Lung (tissue), 12 donors: ENCODE data around the gene SAMD5. TPM values are rescaled to one million over a fixed set of nuclear protein-coding genes. Genes with fewer than 3 reads are reported as not detected.

Source experiments
- ATAC-seq: fragments of 200-7000 bp; cut with Tn5 transposase; one replicate; pipeline ENCODE4 v1.9.1; 2020; ENCODE audit warnings: moderate number of reproducible peaks; ENCODE audit not compliant: insufficient read depth, low FRiP score
- DNase-seq, 3 donors: peaks; one replicate each; pipeline ENCODE4 v3.0.0-alpha.2; 2013 to 2017
- H3K27ac ChIP-seq, 2 donors: one replicate each; pipeline ENCODE4 v1.5.1; 2013; ENCODE audit warnings: mild to moderate bottlenecking in 2 of 2, moderate library complexity in 2 of 2, control low read depth in 1 of 2, inconsistent platforms in 1 of 2, low read depth in 1 of 2, low read length in 1 of 2
- H3K27me3 ChIP-seq, 3 donors: one replicate each; pipeline ENCODE4 v1.5.1; 2013; ENCODE audit warnings: low read length in 2 of 3; ENCODE audit not compliant: control insufficient read depth in 3 of 3, insufficient read depth in 3 of 3
- H3K36me3 ChIP-seq, 4 donors: one replicate each; pipeline ENCODE4 v1.5.1; 2013; ENCODE audit warnings: low read length in 4 of 4, mild to moderate bottlenecking in 1 of 4, moderate library complexity in 1 of 4; ENCODE audit not compliant: control insufficient read depth in 4 of 4, insufficient read depth in 4 of 4
- H3K4me1 ChIP-seq, 5 donors: one replicate each; pipeline ENCODE4 v1.5.1; 2013; ENCODE audit warnings: low read length in 5 of 5, mild to moderate bottlenecking in 2 of 5, moderate library complexity in 1 of 5; ENCODE audit not compliant: control insufficient read depth in 5 of 5, insufficient read depth in 5 of 5
- H3K4me3 ChIP-seq: one replicate; pipeline ENCODE4 v1.5.1; 2013; ENCODE audit warnings: mild to moderate bottlenecking, control low read depth, moderate library complexity
- H3K9ac ChIP-seq, 2 donors: one replicate each; pipeline ENCODE4 v1.5.1; 2013; ENCODE audit warnings: low read length in 2 of 2, control low read depth in 1 of 2; ENCODE audit not compliant: insufficient read depth in 1 of 2
- H3K9me3 ChIP-seq, 4 donors: one replicate each; pipeline ENCODE4 v1.5.1; 2013; ENCODE audit warnings: low read length in 3 of 4, mild to moderate bottlenecking in 1 of 4, moderate library complexity in 1 of 4; ENCODE audit not compliant: control insufficient read depth in 4 of 4, insufficient read depth in 3 of 4
- CTCF ChIP-seq: IDR thresholded peaks from 2 replicates; pipeline ENCODE4 v1.5.1; 2012; ENCODE audit warnings: mild to moderate bottlenecking; ENCODE audit errors: control extremely low read depth, extremely low read depth
- WGBS, 2 donors: extraction: QIAGEN DNeasy Blood & Tissue Kit; methylation state at CpG; one replicate each; pipeline ENCODE4 v1.1.7; 2013; 5-methylcytosine and 5-hydroxymethylcytosine counted together
- polyA plus RNA-seq, 2 donors: library from polyadenylated mRNA; stranded (reverse); fragments of 200-250 nt; gene quantifications; one replicate each; pipeline ENCODE4 v1.2.1, GENCODE V29; 2013
- total RNA-seq, 2 donors: library from RNA; depleted of rRNA in 1 of 2; stranded (reverse); fragments of >200 nt in 1 of 2; gene quantifications; one replicate each; pipeline ENCODE4 v1.2.1, GENCODE V29; 2014 to 2021
- donor health status: control.
- donor health status: control.
- donor health status: Bipolar disorder and iron deficiency.
- donor health status: healthy.
- donor health status: DM: yes; HTN: yes; CAD: no.

Gene SAMD5
- total and polyA plus RNA-seq, 4 donors, result 2.0 to 35.5 (median 6.0) TPM

- Histone ChIP-seq H3K36me3 (no peaks in the 10 kb centered on the region), H3K4me3 (no peak overlapping the region), H3K4me1 (peaks cover 0 to 6% (median 0%) of the 10 kb centered on the region in 5 donors), H3K9ac (no peak overlapping the region), H3K27me3 (no peaks in the 10 kb centered on the region), H3K27ac (no peak overlapping the region), H3K9me3 (no peaks in the 10 kb centered on the region)
- TF ChIP-seq CTCF, result no peak
- 91 to 95% methylated on average over 6 of the region's 6 CpGs for WGBS, 2 donors
- DNase-seq (no peak), ATAC-seq (no peak)
Observed at GRCh38 chr6:147618457-147618856, 110.0 kb downstream of the SAMD5 start.

DNA sequence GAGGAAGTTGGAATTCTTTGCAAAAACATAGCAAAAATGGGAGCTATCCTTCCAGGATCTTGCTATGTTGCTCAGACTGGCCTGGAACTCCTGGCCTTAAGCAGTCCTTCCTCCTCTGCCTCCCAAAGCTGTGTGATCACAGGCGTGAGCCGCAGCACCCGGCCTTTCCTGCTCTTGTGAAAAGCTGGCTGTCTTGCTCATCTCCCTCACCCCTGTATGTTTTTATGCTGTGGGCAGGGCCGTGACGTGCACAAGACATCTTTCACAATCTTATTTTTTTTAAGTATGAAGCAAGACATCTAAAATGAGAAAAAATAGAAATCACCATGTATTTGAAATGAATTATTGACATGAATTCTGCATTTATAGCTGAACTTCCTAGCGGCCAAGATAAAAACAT is 110.4 kb downstream of the SAMD5 start:
- Histone ChIP-seq H3K27me3 (no peaks in the 10 kb centered on the region), H3K4me1 (peaks cover 0 to 6% (median 0%) of the 10 kb centered on the region in 5 donors), H3K4me3 (no peak overlapping the region), H3K9ac (no peak overlapping the region), H3K9me3 (no peaks in the 10 kb centered on the region), H3K36me3 (no peaks in the 10 kb centered on the region), H3K27ac (no peak overlapping the region)
- DNase-seq (peak in 2 of 3 donors; percentile 36 to 62), ATAC-seq (no peak)
- TF ChIP-seq CTCF, result no peak
- 66 to 74% methylated on average over 6 of the region's 6 CpGs for WGBS, 2 donors
